Calu3 (cell line): ENCODE data around the gene CEMIP. TPM values are rescaled to one million over a fixed set of nuclear protein-coding genes. Genes with fewer than 3 reads are reported as not detected.

Experiments used
- BruUV-seq: library from RNA; stranded (reverse); fragments of 400-500 nt; replicated peaks from 2 replicates; lab custom pipeline; 2021; lab: Mats Ljungman, UMichigan
- CTCF ChIA-PET: fragments of 300-600 bp; sonication (Branson Sonifier 250); formaldehyde crosslinking; loops from one replicate; lab custom pipeline; 2022; ENCODE audit warnings: antibody characterized with exemption; lab: Charles Lee
- DNase-seq: peaks from one replicate; pipeline ENCODE4 v3.0.0; 2022
- H3K27ac Mint-ChIP-seq: one replicate; pipeline ENCODE4 v1.8.0; 2022; ENCODE audit warnings: mixed read lengths; ENCODE audit not compliant: unreplicated experiment
- H3K27me3 Mint-ChIP-seq: one replicate; pipeline ENCODE4 v1.8.0; 2022; ENCODE audit warnings: mixed read lengths; ENCODE audit not compliant: unreplicated experiment
- H3K36me3 Mint-ChIP-seq: one replicate; pipeline ENCODE4 v1.8.0; 2022; ENCODE audit warnings: mild to moderate bottlenecking, moderate library complexity, mixed read lengths; ENCODE audit not compliant: insufficient read depth, unreplicated experiment
- H3K4me1 Mint-ChIP-seq: one replicate; pipeline ENCODE4 v1.8.0; 2022; ENCODE audit warnings: mild to moderate bottlenecking, low read depth, mixed read lengths; ENCODE audit not compliant: unreplicated experiment
- H3K4me3 Mint-ChIP-seq: one replicate; pipeline ENCODE4 v1.8.0; 2022; ENCODE audit warnings: mild to moderate bottlenecking, low read depth, moderate library complexity, mixed read lengths; ENCODE audit not compliant: unreplicated experiment
- H3K9me3 Mint-ChIP-seq: one replicate; pipeline ENCODE4 v1.8.0; 2022; ENCODE audit warnings: low read depth, mixed read lengths; ENCODE audit not compliant: unreplicated experiment
- intact Hi-C: fragments of 100-400 bp; cut with micrococcal nuclease; formaldehyde crosslinking; loops from one replicate; pipeline ENCODE4 v1.10.0; 2022; ENCODE audit not compliant: unreplicated experiment
- total RNA-seq: library from RNA; stranded (reverse); gene quantifications from 2 replicates; pipeline ENCODE4 v1.2.3, GENCODE V29; 2022
- TF ChIP-seq, protein P1 (sequence below): fragments of 200-600 bp; IDR thresholded peaks from one replicate; pipeline ENCODE4 v1.8.0; 2022; ENCODE audit warnings: antibody characterized with exemption; ENCODE audit not compliant: unreplicated experiment

CEMIP gene
- total RNA-seq, 1 experiment from 2014 or later: 1.8 TPM

DNA sequence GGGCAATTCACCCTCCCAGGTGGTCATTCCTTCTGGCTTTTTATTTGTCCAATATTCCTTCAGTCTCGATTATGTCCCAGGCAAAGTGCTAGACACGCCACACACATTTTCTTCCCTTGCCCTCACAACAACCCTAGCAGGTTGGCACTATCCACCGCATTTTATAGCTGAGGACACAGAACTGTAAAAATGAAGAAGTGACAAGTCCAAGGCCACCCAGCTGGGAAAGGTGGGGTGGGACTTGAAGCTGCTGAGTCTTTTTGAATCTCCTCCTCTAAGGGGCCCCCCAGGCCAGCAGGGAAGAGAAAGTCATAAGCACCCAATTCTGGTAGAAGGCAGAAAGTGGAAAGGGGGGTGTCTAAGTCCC lies 60.6 kb downstream of the CEMIP start:
- no TSS peak for BruUV-seq
- Mint-ChIP-seq H3K27me3 (no peaks in the 10 kb centered on the region), H3K4me3 (no peak overlapping the region), H3K27ac (no peak overlapping the region), H3K9me3 (peaks cover 3% of the 10 kb centered on the region), H3K36me3 (peaks cover 9% of the 10 kb centered on the region), H3K4me1 (peaks cover 50% of the 10 kb centered on the region)
- TF ChIP-seq, protein P1, sequence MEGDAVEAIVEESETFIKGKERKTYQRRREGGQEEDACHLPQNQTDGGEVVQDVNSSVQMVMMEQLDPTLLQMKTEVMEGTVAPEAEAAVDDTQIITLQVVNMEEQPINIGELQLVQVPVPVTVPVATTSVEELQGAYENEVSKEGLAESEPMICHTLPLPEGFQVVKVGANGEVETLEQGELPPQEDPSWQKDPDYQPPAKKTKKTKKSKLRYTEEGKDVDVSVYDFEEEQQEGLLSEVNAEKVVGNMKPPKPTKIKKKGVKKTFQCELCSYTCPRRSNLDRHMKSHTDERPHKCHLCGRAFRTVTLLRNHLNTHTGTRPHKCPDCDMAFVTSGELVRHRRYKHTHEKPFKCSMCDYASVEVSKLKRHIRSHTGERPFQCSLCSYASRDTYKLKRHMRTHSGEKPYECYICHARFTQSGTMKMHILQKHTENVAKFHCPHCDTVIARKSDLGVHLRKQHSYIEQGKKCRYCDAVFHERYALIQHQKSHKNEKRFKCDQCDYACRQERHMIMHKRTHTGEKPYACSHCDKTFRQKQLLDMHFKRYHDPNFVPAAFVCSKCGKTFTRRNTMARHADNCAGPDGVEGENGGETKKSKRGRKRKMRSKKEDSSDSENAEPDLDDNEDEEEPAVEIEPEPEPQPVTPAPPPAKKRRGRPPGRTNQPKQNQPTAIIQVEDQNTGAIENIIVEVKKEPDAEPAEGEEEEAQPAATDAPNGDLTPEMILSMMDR: no peak
- CTCF ChIA-PET: interaction anchor here (0.6 to 1.9 kb wide), 5 partner anchors 11 to 135 kb away, joined by 3 to 5 read pairs (median 4); no protein-coding TSS in a partner anchor
- no peak for DNase-seq
- intact Hi-C loops: loop anchor here (5.0 kb wide), 1 partner anchor 133 kb away; no protein-coding TSS in a partner anchor

GRCh38 chr15:80840182-80841130 lies 61.3 kb downstream of the CEMIP start:
- BruUV-seq: no TSS peak
- H3K4me1 Mint-ChIP-seq: peaks cover 53% of the 10 kb centered on the region
- no peak for DNase-seq
- H3K27me3 Mint-ChIP-seq: no peaks in the 10 kb centered on the region
- H3K4me3 Mint-ChIP-seq: no peak overlapping the region
- H3K36me3 Mint-ChIP-seq: peaks cover 9% of the 10 kb centered on the region
- peaks cover 3% of the 10 kb centered on the region for H3K9me3 Mint-ChIP-seq
- CTCF ChIA-PET: interaction anchor here (0.7 to 1.9 kb wide), 3 partner anchors 11 to 130 kb away, joined by 3 to 4 read pairs (median 4); no protein-coding TSS in a partner anchor
- intact Hi-C loops: loop anchor here (5.0 kb wide), 1 partner anchor 132 kb away; no protein-coding TSS in a partner anchor
- H3K27ac Mint-ChIP-seq: no peak overlapping the region
- TF ChIP-seq, protein P1: no peak

DNA sequence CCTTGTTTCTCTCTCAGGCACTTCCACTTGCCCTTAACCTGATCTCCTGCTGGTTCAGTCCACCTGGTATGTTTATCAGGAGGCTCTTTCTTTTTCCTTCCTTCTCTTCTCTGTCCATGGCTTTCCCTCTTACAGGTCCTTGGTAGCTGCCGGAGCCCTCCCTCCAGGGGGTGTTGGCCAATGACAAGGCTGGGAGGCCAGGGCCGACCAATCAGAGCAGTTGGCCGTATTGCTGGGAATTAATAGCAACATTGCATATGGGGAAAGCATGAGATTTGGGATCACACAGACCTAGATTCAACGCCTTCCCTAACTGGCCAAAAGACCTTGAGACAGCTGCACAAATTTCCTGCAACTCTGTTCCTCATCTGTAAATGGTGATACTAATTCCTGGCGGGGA lies 62.4 kb downstream of the CEMIP start:
- BruUV-seq: no TSS peak
- TF ChIP-seq, protein P1: no peak
- H3K36me3 Mint-ChIP-seq: peaks cover 9% of the 10 kb centered on the region
- CTCF ChIA-PET: no interaction called here
- intact Hi-C loops: loop anchor here (5.0 kb wide), 1 partner anchor 131 kb away; no protein-coding TSS in a partner anchor
- no peak for DNase-seq
- peaks cover 64% of the 10 kb centered on the region for H3K4me1 Mint-ChIP-seq
- no peak overlapping the region for H3K27ac Mint-ChIP-seq
- H3K9me3 Mint-ChIP-seq: peaks cover 3% of the 10 kb centered on the region
- H3K27me3 Mint-ChIP-seq: no peaks in the 10 kb centered on the region
- H3K4me3 Mint-ChIP-seq: no peak overlapping the region

DNA sequence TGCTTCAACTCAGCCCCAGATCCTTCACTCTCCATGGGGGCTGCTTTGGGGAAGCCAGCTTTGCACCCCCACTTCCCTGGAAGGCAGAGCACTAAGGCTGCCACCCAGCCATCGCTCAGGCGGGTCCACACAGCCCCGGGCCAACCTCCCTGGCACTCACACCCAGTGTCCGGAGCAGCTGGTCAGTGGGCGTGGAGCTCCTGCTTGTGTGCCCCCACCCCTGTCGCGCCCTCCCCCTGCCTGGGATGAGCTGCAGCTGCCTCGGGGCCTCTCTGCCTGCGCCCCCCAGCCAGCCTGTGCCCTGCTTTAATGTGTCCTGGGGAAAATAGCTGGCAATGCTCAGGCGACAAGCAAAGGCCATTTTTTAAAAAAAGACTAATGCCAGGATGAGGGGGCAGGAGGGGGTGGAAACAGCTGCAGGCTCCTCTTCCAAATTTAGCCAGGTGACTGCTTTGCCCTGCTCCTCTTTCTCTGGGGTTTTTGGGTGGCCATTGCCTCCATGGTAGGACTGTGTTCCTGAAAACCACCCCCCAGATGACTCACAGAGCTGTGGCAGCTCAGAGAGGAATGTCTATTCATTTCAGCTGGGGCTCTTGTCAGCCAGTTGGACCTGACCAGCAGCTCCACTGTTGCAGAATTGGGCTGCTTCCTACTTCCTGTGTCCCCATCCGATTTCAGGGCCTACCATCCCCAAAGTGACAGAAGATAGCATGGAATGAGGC lies 65.0 kb downstream of the CEMIP start:
- H3K4me1 Mint-ChIP-seq: peaks cover 60% of the 10 kb centered on the region
- DNase-seq: peak; percentile 60
- CTCF ChIA-PET: interaction anchor here (0.5 to 1.2 kb wide), 5 partner anchors 9 to 422 kb away, joined by 3 to 4 read pairs (median 3); no protein-coding TSS in a partner anchor
- peaks cover 5% of the 10 kb centered on the region for H3K36me3 Mint-ChIP-seq
- intact Hi-C loops: loop anchor here (5.0 kb wide), 1 partner anchor 128 kb away; no protein-coding TSS in a partner anchor
- peaks cover 3% of the 10 kb centered on the region for H3K9me3 Mint-ChIP-seq
- TF ChIP-seq, protein P1: no peak
- no peak overlapping the region for H3K27ac Mint-ChIP-seq
- no peak overlapping the region for H3K4me3 Mint-ChIP-seq
- BruUV-seq: no TSS peak
- H3K27me3 Mint-ChIP-seq: no peaks in the 10 kb centered on the region
